ENCODE data around the gene GALE. TPM values are rescaled to one million over a fixed set of nuclear protein-coding genes. Genes with fewer than 3 reads are reported as not detected.

Gene GALE
- total RNA-seq (2022; extraction: Qiagen RNA extraction; ENCODE audit: low read depth) = 64.6 to 80.2 TPM (median 75.6 TPM) in 5 replicates

GRCh38 chr1:23800400-23801337 lies at the start of gene GALE:
TSS of gene GALE (minus strand) at chr1:23800754. CDS start at chr1:23799007, 1,747 bp downstream.

GRCh38 chr1:23825076-23825761 lies 24.7 kb upstream of the GALE start, which contains the start of gene HMGCL:
TSS of gene HMGCL (minus strand) at chr1:23825429. CDS start at chr1:23825415, 14 bp downstream.

GRCh38 chr1:23790696-23791515 lies 9.6 kb downstream of the GALE start, which contains the start of gene LYPLA2:
TSS of gene LYPLA2 (plus strand) at chr1:23791145. CDS start at chr1:23792683, 1,538 bp downstream.

GRCh38 chr1:23777979-23778814 lies 22.4 kb downstream of the GALE start, which contains the start of gene PITHD1:
TSS of gene PITHD1 (plus strand) at chr1:23778418. CDS start at chr1:23778516, 98 bp downstream.

Other genes starting within 250 kb of the GALE start
- gene ID3, start 241.3 kb downstream of the GALE start, total RNA-seq (2022; extraction: Qiagen RNA extraction; ENCODE audit: low read depth) = 341 to 429 TPM (median 397 TPM) in 5 replicates
- 1,221 to 1,520 TPM (median 1,394 TPM) in 5 replicates for gene RPL11, start 108.9 kb downstream of the GALE start, total RNA-seq (2022; extraction: Qiagen RNA extraction; ENCODE audit: low read depth)
- 26.6 to 28.6 TPM (median 27.2 TPM) in 5 replicates for gene ELOA, start 57.3 kb downstream of the GALE start, total RNA-seq (2022; extraction: Qiagen RNA extraction; ENCODE audit: low read depth)
- 26.4 to 34.3 TPM (median 30.6 TPM) in 5 replicates for gene PITHD1, start 22.3 kb downstream of the GALE start, total RNA-seq (2022; extraction: Qiagen RNA extraction; ENCODE audit: low read depth)
- 56.6 to 65.5 TPM (median 59.6 TPM) in 5 replicates for gene LYPLA2, start 9.6 kb downstream of the GALE start, total RNA-seq (2022; extraction: Qiagen RNA extraction; ENCODE audit: low read depth)
- 12.4 to 15.1 TPM (median 12.8 TPM) in 5 replicates for gene HMGCL, start 24.7 kb upstream of the GALE start, total RNA-seq (2022; extraction: Qiagen RNA extraction; ENCODE audit: low read depth)
- gene FUCA1, start 67.5 kb upstream of the GALE start, total RNA-seq (2022; extraction: Qiagen RNA extraction; ENCODE audit: low read depth) = 9.5 to 11.2 TPM (median 10.1 TPM) in 5 replicates
- gene CNR2, start 112.6 kb upstream of the GALE start, total RNA-seq (2022; extraction: Qiagen RNA extraction; ENCODE audit: low read depth) = 0.02 TPM in 1 of 5 replicates, not detected in the others
- gene PNRC2, start 159.1 kb upstream of the GALE start, total RNA-seq (2022; extraction: Qiagen RNA extraction; ENCODE audit: low read depth) = 28.1 to 41.7 TPM (median 32.4 TPM) in 5 replicates
- 73.2 to 91.3 TPM (median 88.1 TPM) in 5 replicates for gene SRSF10, start 179.6 kb upstream of the GALE start, total RNA-seq (2022; extraction: Qiagen RNA extraction; ENCODE audit: low read depth)